Lower leg skin (tissue), 4 donors: ENCODE measurements around the gene VSTM4. TPM values are rescaled to one million over a fixed set of nuclear protein-coding genes. Genes with fewer than 3 reads are reported as not detected.

Source experiments
- DNase-seq, 2 donors: peaks; one replicate each; pipeline ENCODE4 v3.0.0-alpha.2; 2019; ENCODE audit warnings: low spot score in 2 of 2
- H3K4me3 ChIP-seq: fragments of 200-600 bp; sonication (generic); 2 replicates; pipeline ENCODE4 v1.5.1; 2017; ENCODE audit warnings: mild to moderate bottlenecking, low read depth; ENCODE audit not compliant: poor library complexity, severe bottlenecking
- POLR2A ChIP-seq, 2 donors: fragments of 450-650 bp; IDR thresholded peaks; one replicate each; pipeline ENCODE4 v1.6.1; 2016 to 2017; ENCODE audit warnings: antibody characterized with exemption in 2 of 2, mild to moderate bottlenecking in 1 of 2, moderate library complexity in 1 of 2
- WGBS, 2 donors: methylation state at CpG; one replicate each; pipeline ENCODE4 v1.1.5; 2018; 5-methylcytosine and 5-hydroxymethylcytosine counted together
- intact Hi-C: fragments of 100-400 bp; cut with DNase I; formaldehyde crosslinking; loops from one replicate; pipeline ENCODE4 v1.15.0; 2023; ENCODE audit warnings: low total_unique reads
- total RNA-seq, 4 donors: library from RNA; depleted of rRNA; stranded (reverse); fragments of >200 nt; gene quantifications; one replicate each; pipeline ENCODE4 v1.1.0, GENCODE V29; 2016
- TF ChIP-seq, protein P1 (sequence below), 3 donors: fragments of 450-650 bp; IDR thresholded peaks; one replicate each; pipeline ENCODE4 v1.5.1; 2016; ENCODE audit warnings: antibody characterized with exemption in 3 of 3, mild to moderate bottlenecking in 3 of 3, moderate library complexity in 2 of 3

The VSTM4 gene
- total RNA-seq, 4 donors from 2014 or later = 1.1 to 5.0 (median 3.3) TPM

DNA sequence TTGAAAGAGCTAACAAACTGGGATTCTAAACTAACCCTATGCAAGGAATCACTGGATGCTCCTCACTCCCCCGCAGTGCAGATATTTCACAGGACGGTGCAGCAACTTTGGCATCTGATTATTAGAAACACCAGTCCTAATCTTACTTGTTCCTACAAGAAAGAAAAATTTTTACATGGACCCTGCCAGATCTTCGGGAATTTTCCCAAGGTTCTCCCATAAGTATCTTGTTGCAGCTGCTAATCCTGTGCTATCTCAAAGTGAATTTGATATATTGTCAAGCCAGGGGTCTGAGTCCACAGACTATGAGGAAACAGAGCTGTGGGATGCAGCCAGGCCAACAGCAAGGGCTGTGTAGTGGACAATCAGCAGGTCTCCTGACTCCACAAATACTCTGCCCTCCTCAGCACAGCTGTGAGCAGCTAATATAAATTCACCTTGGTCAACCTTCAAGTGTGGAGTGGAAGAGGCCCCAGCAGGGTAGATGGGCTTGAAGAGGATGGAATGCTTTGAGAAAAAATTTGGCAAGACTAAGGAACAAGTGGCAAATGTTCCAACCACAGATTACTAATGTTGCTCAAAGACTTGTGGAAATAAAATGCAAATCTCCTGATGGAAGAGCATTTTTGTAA lies 25.6 kb downstream of the VSTM4 start:
- WGBS, 2 donors = 28 to 47% methylated on average over 3 of the region's 3 CpGs
- TF ChIP-seq POLR2A (IDR thresholded peaks at IDR 0.05) = no peak
- TF ChIP-seq, protein P1, sequence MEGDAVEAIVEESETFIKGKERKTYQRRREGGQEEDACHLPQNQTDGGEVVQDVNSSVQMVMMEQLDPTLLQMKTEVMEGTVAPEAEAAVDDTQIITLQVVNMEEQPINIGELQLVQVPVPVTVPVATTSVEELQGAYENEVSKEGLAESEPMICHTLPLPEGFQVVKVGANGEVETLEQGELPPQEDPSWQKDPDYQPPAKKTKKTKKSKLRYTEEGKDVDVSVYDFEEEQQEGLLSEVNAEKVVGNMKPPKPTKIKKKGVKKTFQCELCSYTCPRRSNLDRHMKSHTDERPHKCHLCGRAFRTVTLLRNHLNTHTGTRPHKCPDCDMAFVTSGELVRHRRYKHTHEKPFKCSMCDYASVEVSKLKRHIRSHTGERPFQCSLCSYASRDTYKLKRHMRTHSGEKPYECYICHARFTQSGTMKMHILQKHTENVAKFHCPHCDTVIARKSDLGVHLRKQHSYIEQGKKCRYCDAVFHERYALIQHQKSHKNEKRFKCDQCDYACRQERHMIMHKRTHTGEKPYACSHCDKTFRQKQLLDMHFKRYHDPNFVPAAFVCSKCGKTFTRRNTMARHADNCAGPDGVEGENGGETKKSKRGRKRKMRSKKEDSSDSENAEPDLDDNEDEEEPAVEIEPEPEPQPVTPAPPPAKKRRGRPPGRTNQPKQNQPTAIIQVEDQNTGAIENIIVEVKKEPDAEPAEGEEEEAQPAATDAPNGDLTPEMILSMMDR (IDR thresholded peaks at IDR 0.05) = no peak
- intact Hi-C loops = no loop called here
- peak in 1 of 2 donors; percentile 64 for DNase-seq
- H3K4me3 ChIP-seq = no peak overlapping the region

DNA sequence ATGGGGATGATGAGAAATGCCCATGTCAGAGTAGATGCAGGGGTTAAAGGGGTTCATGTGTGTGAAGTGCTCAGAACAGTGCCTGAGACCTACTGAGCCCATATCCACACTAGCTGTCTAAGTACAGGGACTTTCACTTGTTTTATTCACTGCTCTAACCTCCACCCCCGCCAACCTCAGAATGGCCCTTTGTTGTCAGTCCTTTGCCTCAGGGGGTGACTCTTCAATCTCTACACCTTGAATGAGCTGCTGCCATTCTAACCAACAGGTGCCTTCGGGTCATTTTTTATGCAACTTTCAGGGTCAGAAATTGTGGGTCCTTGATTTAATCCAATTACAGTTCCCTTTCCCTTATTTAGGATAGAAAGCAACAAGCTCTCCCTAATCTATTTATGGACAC lies 26.2 kb downstream of the VSTM4 start:
- WGBS, 2 donors = 66 to 83% methylated on average over 2 of the region's 2 CpGs
- peak in 1 of 2 donors; percentile 45 for DNase-seq
- intact Hi-C loops = no loop called here
- TF ChIP-seq POLR2A (IDR thresholded peaks at IDR 0.05) = no peak
- TF ChIP-seq, protein P1 (IDR thresholded peaks at IDR 0.05) = no peak
- H3K4me3 ChIP-seq = no peak overlapping the region

GRCh38 chr10:49086889-49087288 lies 28.4 kb downstream of the VSTM4 start:
- TF ChIP-seq, protein P1 (IDR thresholded peaks at IDR 0.05) = no peak
- TF ChIP-seq POLR2A (IDR thresholded peaks at IDR 0.05) = no peak
- no peak for DNase-seq
- WGBS, 2 donors = 91 to 94% methylated on average over 3 of the region's 3 CpGs
- H3K4me3 ChIP-seq = no peak overlapping the region
- intact Hi-C loops = no loop called here

DNA sequence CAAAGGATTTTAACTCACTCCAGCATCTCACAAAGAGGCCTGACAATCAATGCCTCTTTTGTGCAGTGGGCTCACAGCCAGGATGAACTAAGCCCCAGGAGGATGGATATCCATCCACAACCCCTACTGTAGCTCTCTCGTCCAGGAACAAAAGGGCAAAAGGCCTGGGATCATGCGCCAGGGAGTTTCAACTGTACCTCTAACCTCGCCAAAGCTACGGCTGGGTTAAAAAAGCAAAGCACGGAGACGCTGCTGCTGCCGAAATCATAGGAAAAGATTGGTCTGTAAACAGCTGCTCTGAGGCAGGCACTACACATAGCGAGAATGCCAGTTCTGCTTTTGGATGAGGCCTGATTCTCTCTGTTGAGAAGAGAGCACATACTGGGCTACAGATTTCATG lies 32.1 kb downstream of the VSTM4 start:
- whole genome bisulfite sequencing, 2 donors = 67 to 69% methylated on average over 8 of the region's 8 CpGs
- intact Hi-C loops = no loop called here
- no peak for TF ChIP-seq POLR2A (IDR thresholded peaks at IDR 0.05)
- TF ChIP-seq, protein P1 (IDR thresholded peaks at IDR 0.05) = no peak
- H3K4me3 ChIP-seq = no peak overlapping the region
- DNase-seq = peak in 1 of 2 donors; percentile 86

GRCh38 chr10:49082766-49083165 lies 32.6 kb downstream of the VSTM4 start:
- peak in 1 of 2 donors; percentile 83 for DNase-seq
- 88 to 89% methylated on average over 2 of the region's 2 CpGs for WGBS, 2 donors
- intact Hi-C loops = no loop called here
- H3K4me3 ChIP-seq = no peak overlapping the region
- no peak for TF ChIP-seq POLR2A (IDR thresholded peaks at IDR 0.05)
- TF ChIP-seq, protein P1 (IDR thresholded peaks at IDR 0.05) = no peak
